Measurements from ENCODE around the gene SLC13A1. TPM values are rescaled to one million over a fixed set of nuclear protein-coding genes. Genes with fewer than 3 reads are reported as not detected.

Gene SLC13A1
- total RNA-seq, 1 donor from 2014 or later = not detected

DNA sequence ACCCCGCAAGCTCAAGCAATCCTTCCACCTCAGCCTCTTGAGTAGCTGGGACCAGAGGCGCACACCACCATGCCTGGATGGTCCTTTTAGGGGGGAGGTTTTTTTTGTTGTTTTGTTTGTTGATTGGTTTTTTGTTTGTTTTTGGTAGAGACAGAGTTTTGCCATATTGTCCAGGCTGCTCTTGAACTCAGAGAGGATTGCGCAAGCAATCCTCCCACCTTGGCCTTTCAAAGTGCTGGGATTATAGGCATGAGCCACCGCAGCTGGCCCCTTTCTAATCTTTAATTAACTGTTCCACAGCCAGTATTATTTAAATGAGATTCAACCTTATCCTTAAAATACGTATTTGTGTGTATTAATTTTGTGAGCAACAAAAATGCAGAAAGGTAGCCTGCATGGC, 65.8 kb downstream of the SLC13A1 start:
- Mint-ChIP-seq H3K9me3 (ENCODE audit: unreplicated experiment) (no peaks in the 10 kb centered on the region), H3K4me3 (ENCODE audit: unreplicated experiment) (no peak overlapping the region), H3K36me3 (ENCODE audit: low read depth, unreplicated experiment) (no peaks in the 10 kb centered on the region), H3K4me1 (ENCODE audit: unreplicated experiment) (peaks cover 7% of the 10 kb centered on the region), H3K27me3 (ENCODE audit: unreplicated experiment) (no peaks in the 10 kb centered on the region), H3K27ac (ENCODE audit: unreplicated experiment) (no peak overlapping the region)
- TF ChIP-seq, protein P1, sequence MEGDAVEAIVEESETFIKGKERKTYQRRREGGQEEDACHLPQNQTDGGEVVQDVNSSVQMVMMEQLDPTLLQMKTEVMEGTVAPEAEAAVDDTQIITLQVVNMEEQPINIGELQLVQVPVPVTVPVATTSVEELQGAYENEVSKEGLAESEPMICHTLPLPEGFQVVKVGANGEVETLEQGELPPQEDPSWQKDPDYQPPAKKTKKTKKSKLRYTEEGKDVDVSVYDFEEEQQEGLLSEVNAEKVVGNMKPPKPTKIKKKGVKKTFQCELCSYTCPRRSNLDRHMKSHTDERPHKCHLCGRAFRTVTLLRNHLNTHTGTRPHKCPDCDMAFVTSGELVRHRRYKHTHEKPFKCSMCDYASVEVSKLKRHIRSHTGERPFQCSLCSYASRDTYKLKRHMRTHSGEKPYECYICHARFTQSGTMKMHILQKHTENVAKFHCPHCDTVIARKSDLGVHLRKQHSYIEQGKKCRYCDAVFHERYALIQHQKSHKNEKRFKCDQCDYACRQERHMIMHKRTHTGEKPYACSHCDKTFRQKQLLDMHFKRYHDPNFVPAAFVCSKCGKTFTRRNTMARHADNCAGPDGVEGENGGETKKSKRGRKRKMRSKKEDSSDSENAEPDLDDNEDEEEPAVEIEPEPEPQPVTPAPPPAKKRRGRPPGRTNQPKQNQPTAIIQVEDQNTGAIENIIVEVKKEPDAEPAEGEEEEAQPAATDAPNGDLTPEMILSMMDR (IDR thresholded peaks at IDR 0.05; ENCODE audit: unreplicated experiment) = no peak
- no peak for DNase-seq (ENCODE audit: low spot score)

DNA sequence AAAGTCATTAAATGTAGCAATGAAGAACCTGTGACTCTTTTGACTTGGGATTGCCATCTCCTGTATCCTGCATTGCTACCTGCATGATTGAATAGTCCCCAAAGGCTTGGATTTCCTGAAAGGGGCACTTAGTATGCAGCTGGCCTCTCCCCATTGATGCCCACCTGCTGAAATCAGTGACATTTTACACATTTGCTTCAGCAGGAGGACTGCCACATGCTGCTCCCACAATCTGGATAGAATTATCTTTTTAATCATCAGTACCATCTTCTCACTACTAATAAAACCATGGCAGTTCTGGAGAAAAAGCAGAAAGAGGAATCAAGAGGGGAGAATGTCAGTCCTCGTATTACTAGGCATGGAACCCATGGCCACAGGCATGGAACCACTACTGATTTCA, 67.8 kb downstream of the SLC13A1 start:
- Mint-ChIP-seq H3K36me3 (ENCODE audit: low read depth, unreplicated experiment) (no peaks in the 10 kb centered on the region), H3K27ac (ENCODE audit: unreplicated experiment) (no peak overlapping the region), H3K27me3 (ENCODE audit: unreplicated experiment) (no peaks in the 10 kb centered on the region), H3K4me3 (ENCODE audit: unreplicated experiment) (no peak overlapping the region), H3K9me3 (ENCODE audit: unreplicated experiment) (no peaks in the 10 kb centered on the region), H3K4me1 (ENCODE audit: unreplicated experiment) (peaks cover 5% of the 10 kb centered on the region)
- TF ChIP-seq, protein P1 (IDR thresholded peaks at IDR 0.05; ENCODE audit: unreplicated experiment) = no peak
- DNase-seq (ENCODE audit: low spot score) = no peak

DNA sequence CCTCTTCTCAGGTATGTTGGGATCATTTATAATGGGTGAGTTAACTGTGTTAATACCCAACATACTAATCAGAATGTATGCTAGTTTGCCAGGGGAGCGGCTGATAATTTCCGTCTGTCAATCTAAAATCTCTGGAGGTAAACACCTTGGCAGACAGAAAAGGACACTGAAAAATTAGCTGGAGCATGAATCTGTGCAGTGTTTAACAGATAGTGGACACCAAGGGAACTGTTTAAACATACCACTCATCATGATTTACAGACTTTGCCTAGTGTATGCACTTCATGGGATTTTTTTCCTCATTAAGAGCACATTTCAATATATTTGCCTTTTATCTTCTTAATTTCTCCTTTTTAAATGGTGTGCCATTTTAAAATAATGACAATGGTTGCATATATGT, 68.2 kb downstream of the SLC13A1 start:
- H3K36me3 Mint-ChIP-seq (ENCODE audit: low read depth, unreplicated experiment) = no peaks in the 10 kb centered on the region
- H3K4me1 Mint-ChIP-seq (ENCODE audit: unreplicated experiment) = peaks cover 3% of the 10 kb centered on the region
- H3K9me3 Mint-ChIP-seq (ENCODE audit: unreplicated experiment) = no peaks in the 10 kb centered on the region
- TF ChIP-seq, protein P1 (IDR thresholded peaks at IDR 0.05; ENCODE audit: unreplicated experiment) = no peak
- no peak overlapping the region for H3K4me3 Mint-ChIP-seq (ENCODE audit: unreplicated experiment)
- H3K27me3 Mint-ChIP-seq (ENCODE audit: unreplicated experiment) = no peaks in the 10 kb centered on the region
- no peak overlapping the region for H3K27ac Mint-ChIP-seq (ENCODE audit: unreplicated experiment)
- no peak for DNase-seq (ENCODE audit: low spot score)

DNA sequence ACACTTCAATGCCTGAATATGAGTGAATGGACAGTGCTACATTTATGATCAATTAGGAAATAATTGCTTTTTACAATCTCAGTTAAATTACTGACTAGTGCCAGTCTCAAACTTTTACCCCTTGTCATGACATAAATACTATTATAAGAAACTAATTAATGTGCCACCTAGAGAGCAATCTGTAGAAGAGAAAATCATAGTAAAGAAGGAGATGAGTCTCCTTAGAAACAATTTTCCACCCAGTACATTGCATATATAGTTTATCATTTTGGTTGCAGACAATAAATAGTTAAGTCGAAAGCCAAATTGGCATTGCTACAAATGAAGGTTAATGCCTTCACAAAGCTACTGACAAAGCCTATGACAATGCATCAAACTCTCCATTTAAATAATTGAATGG, 68.6 kb downstream of the SLC13A1 start:
- H3K27ac Mint-ChIP-seq (ENCODE audit: unreplicated experiment) = no peak overlapping the region
- no peak for DNase-seq (ENCODE audit: low spot score)
- H3K27me3 Mint-ChIP-seq (ENCODE audit: unreplicated experiment) = no peaks in the 10 kb centered on the region
- H3K4me1 Mint-ChIP-seq (ENCODE audit: unreplicated experiment) = peaks cover 3% of the 10 kb centered on the region
- TF ChIP-seq, protein P1 (IDR thresholded peaks at IDR 0.05; ENCODE audit: unreplicated experiment) = no peak
- H3K36me3 Mint-ChIP-seq (ENCODE audit: low read depth, unreplicated experiment) = no peaks in the 10 kb centered on the region
- no peaks in the 10 kb centered on the region for H3K9me3 Mint-ChIP-seq (ENCODE audit: unreplicated experiment)
- H3K4me3 Mint-ChIP-seq (ENCODE audit: unreplicated experiment) = no peak overlapping the region

DNA sequence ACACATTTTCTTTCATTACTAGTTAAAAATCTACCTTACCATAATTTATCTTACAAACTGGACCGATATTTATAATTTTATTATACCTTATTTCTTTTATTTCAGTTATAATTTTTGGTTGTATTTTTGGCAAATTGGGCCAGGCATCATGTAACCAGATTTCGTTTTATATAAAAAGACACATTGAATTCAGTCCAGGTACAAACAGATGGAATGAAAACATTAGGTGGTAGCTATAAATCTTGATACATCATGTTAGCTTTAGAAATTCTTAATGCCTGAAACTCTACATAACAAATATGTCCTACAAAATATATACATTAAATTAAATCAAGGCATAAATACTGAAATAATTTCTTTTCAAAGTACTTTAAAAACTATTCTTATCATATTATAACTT, 73.1 kb downstream of the SLC13A1 start:
- H3K4me3 Mint-ChIP-seq (ENCODE audit: unreplicated experiment) = no peak overlapping the region
- H3K4me1 Mint-ChIP-seq (ENCODE audit: unreplicated experiment) = peaks cover 3% of the 10 kb centered on the region
- H3K27me3 Mint-ChIP-seq (ENCODE audit: unreplicated experiment) = no peaks in the 10 kb centered on the region
- H3K9me3 Mint-ChIP-seq (ENCODE audit: unreplicated experiment) = no peaks in the 10 kb centered on the region
- H3K36me3 Mint-ChIP-seq (ENCODE audit: low read depth, unreplicated experiment) = no peaks in the 10 kb centered on the region
- H3K27ac Mint-ChIP-seq (ENCODE audit: unreplicated experiment) = no peak overlapping the region
- TF ChIP-seq, protein P1 (IDR thresholded peaks at IDR 0.05; ENCODE audit: unreplicated experiment) = no peak
- DNase-seq (ENCODE audit: low spot score) = no peak

All from endothelial cell (in vitro differentiated cells).